ENCODE measurements around the gene ST8SIA1.

- TF ChIP-seq POLR2AphosphoS5 (IDR thresholded peaks at IDR 0.05; ENCODE audit: borderline replicate concordance, low read depth, low read length) (no peak), EZH2 (IDR thresholded peaks at IDR 0.05) (no peak), FOXP2 (optimal IDR thresholded peaks at IDR 0.05; ENCODE audit: control extremely low read depth, extremely low read length, insufficient read depth) (no peak)
Observed at GRCh38 chr12:22313963-22314330, 20.6 kb downstream of the ST8SIA1 start.

Measured in SK-N-MC (cell line).